GM13976 (cell line): Measurements from ENCODE around the gene RAB40A.
"Not testable (repeated sequence)": the region's sequence is repeated elsewhere in the genome, so short reads cannot be mapped to it uniquely, and the experiment has no call there.

Experiments
- DNase-seq: peaks from one replicate; pipeline ENCODE4 v3.0.0; 2012; ENCODE audit warnings: low spot score
- CTCF ChIP-seq: IDR thresholded peaks from 2 replicates; pipeline ENCODE4 v1.5.1; 2012; ENCODE audit warnings: borderline replicate concordance, mild to moderate bottlenecking; ENCODE audit not compliant: insufficient read depth; ENCODE audit errors: extremely low read depth, missing control alignments, control extremely low read depth
- in situ Hi-C: fragments of 300-500 bp; cut with MboI; formaldehyde crosslinking; loops from one replicate; pipeline ENCODE4 v1.12.0; 2022; ENCODE audit warnings: low sequenced_read_pairs, mixed read lengths, inconsistent platforms; ENCODE audit not compliant: unreplicated experiment

The RAB40A gene

GRCh38 chrX:103495786-103496185, 23.5 kb downstream of the RAB40A start:
- TF ChIP-seq CTCF, result no peak
- no peak for DNase-seq
- in situ Hi-C loops, result no loop called here

- DNase-seq, in situ Hi-C loops: not testable (repeated sequence)
These were observed 25.7 kb downstream of the RAB40A start for GRCh38 chrX:103493578-103493977.

GRCh38 chrX:103489733-103490132, 29.6 kb downstream of the RAB40A start:
- peak; percentile 41 for DNase-seq
- in situ Hi-C loops, result not testable (repeated sequence)
- peak; percentile 32 for TF ChIP-seq CTCF

GRCh38 chrX:103488794-103489193, 30.5 kb downstream of the RAB40A start:
- TF ChIP-seq CTCF, result no peak
- in situ Hi-C loops, result no loop called here
- no peak for DNase-seq

GRCh38 chrX:103488332-103488731, 31.0 kb downstream of the RAB40A start:
- DNase-seq, result no peak
- in situ Hi-C loops, result no loop called here

GRCh38 chrX:103483720-103484119, 35.6 kb downstream of the RAB40A start:
- no peak for TF ChIP-seq CTCF
- in situ Hi-C loops, result no loop called here
- no peak for DNase-seq

More at GRCh38 chrX:103488332-103488731, 31.0 kb downstream of the RAB40A start:
- TF ChIP-seq CTCF, result no peak

- no peak for TF ChIP-seq CTCF
- in situ Hi-C loops, result no loop called here
- no peak for DNase-seq
These were observed 38.8 kb downstream of the RAB40A start for GRCh38 chrX:103480526-103480925.
